Activated T-cell treated with anti-CD3 and anti-CD28 coated beads, Interleukin-2, amount 50 U/mL, for 48 hours (primary cell): Measurements from ENCODE around the gene NECAB3.
"Not testable (repeated sequence)": the region's sequence is repeated elsewhere in the genome, so short reads cannot be mapped to it uniquely, and the experiment has no call there.

Experiments used
- DNase-seq, 2 experiments: peaks; one replicate each; pipeline ENCODE4 v3.0.0-alpha.2; 2020

NECAB3 gene

GRCh38 chr20:33674294-33675135, at the start of gene NECAB3:
TSS of gene NECAB3 (minus strand) at chr20:33674428. CDS start at chr20:33674352, 76 bp downstream.
- DNase-seq: peak; percentile 79 to 84

GRCh38 chr20:33721391-33722140, 47.3 kb upstream of the NECAB3 start:
- no peak for DNase-seq

- DNase-seq: peak; percentile 89 to 90
These were observed 45.9 kb upstream of the NECAB3 start, which contains the start of gene PXMP4 for GRCh38 chr20:33719989-33720709. TSS of gene PXMP4 (minus strand) at chr20:33720310. CDS start at chr20:33720207, 103 bp downstream.

GRCh38 chr20:33719277-33719988, 45.2 kb upstream of the NECAB3 start:
- DNase-seq: peak in 1 of 2 experiments; percentile 36

- DNase-seq: no peak
These were observed 42.3 kb upstream of the NECAB3 start for GRCh38 chr20:33716498-33716897.

- DNase-seq: no peak
These were observed 39.7 kb upstream of the NECAB3 start for GRCh38 chr20:33713865-33714367.

GRCh38 chr20:33711446-33711738, 37.2 kb upstream of the NECAB3 start:
- DNase-seq: no peak

DNA sequence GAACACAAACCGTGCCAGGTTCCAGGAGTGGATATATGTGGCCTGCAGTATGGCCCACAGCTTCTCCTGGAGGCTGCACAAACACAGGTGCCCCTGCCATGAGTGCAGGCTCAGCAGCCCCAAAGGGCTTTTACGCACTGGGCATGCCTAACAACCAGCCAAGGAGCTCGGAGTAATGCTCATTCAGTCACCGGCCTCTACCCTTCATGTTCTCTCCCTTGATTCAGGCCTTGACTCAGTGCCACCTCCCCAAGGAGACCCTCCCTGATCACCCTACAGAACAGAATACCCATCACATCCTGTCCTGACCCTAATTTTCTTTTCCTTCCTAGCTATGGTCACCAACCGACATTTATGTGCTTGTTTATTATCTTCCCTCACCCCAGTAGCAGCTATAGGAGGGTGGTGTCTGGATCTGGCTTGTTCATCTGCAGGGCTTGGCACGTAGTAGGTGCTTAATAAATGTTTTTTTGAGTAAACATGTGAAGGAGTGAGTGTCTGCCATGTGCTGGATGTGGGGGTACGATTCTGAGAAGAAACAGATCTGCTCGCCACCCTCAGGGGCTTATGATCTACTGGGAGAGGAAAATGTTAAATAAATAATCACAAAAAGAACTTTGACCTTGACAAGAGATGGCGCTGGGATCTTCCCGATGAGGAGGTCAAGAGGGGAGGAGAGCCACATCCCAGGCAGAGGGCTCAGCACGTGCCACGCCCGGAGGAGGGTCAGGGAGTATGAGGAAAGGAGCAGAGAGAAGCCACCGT, 36.6 kb upstream of the NECAB3 start:
- no peak for DNase-seq

- DNase-seq: no peak
These were observed 35.8 kb upstream of the NECAB3 start for GRCh38 chr20:33709905-33710541.

- DNase-seq: peak in 1 of 2 experiments; percentile 24
These were observed 35.2 kb upstream of the NECAB3 start for GRCh38 chr20:33709398-33709797.

GRCh38 chr20:33707668-33708067, 33.4 kb upstream of the NECAB3 start:
- DNase-seq: no peak

DNA sequence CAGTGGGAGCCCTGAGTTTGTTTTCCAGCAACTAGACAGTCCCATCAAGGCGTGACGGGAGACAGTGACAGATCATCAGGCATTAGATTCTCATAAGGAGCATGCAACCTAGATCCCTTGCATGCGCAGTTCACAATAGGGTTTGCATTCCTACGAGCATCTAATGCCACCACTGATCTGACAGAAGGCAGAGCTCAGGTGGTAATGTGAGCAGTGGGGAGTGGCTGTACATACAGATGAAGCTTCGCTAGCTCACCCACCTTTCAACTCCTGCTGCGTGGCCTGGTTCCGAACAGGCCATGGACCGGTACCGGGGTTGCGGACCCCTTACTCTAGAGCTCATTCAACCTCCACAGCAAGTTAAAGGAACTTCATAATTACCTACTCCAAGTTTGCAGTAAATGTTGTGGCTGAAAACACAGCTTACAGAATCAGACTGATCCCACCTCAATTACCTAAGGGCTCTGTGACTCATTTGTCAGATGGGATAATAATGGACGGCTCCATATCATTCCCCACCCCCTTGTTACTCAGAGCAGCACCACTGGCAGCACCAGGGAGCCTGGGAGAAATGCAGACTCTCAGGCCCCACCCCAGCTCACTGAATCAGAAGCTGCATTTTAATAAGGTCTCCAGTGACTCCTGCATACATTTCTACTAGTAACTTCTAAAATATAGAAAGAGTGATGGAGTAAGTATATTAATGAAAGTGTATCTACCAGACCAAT, 30.1 kb upstream of the NECAB3 start:
- DNase-seq: no peak

- DNase-seq: no peak
These were observed 29.4 kb upstream of the NECAB3 start for GRCh38 chr20:33703498-33704137.

DNA sequence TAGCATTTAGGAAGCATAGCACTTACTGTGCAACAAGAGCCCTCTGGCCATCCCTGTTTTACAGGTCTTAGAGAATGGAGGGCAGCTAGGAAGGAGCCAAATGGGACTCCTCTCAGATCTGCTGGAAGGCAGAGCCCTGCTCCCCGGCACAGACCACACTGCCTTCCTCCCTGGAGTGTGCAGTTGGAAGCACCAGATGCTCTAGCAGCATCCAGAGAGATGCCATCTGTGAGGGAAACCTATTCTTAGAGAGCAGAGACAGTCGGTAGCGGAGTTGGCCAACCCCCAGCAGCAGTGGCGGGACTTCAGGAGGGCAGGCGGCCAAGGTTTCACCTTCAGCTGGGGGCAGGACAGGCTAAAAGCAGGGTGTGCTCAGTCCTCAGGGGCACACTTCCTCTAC, 28.6 kb upstream of the NECAB3 start:
- DNase-seq: no peak

GRCh38 chr20:33701629-33702450, 27.6 kb upstream of the NECAB3 start:
- DNase-seq: no peak

GRCh38 chr20:33700696-33701441, 26.6 kb upstream of the NECAB3 start:
- not testable (repeated sequence) for DNase-seq

DNA sequence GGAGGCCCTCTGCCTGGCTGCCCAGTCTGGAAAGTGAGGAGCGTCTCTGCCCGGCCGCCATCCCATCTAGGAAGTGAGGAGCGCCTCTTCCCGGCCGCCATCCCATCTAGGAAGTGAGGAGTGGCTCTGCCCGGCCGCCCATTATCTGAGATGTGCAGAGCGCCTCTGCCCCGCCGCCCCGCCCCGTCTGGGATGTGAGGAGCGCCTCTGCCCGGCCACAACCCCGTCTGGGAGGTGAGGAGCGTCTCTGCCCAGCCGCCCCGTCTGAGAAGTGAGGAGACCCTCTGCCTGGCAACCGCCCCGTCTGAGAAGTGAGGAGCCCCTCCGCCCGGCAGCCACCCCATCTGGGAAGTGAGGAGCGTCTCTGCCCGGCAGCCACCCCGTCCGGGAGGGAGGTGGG, 24.7 kb upstream of the NECAB3 start:
- not testable (repeated sequence) for DNase-seq

DNA sequence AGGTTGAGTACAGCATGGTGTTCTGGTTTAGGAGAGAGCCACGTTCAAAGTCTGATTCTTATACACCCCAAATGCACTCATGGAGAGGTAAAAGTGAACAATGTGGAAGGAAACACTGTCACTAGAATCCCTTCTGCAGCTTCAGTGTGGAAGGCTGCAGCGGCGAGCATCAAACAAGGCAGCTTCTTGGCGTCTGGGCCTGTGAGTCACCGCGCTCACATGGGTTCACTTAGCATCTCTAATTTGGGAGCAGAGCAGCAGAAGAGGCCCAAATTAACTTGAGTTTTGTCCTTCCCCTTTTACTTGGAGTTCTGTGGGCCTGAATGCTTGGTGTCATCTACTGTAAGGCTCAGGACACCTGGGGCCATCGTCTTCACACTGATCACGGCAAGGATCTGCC, 22.9 kb upstream of the NECAB3 start:
- no peak for DNase-seq
